ENCODE data around the gene PLA2G4D.

DNA sequence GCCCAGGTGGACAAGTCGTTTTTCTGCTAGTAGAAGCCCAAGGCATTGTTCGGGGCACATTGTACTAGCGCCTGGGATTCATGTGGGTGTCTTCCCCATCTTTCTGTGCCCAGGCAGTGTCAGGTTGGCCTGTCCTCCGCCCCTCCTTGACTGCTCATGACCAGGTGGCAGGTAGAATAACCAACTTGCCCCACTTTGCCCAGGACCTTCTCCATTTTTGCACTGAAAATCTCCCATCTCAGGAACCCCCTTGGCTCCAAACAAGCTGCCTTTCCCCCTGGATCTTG is 33.9 kb downstream of the PLA2G4D start:
- TF ChIP-seq HOXA7 (CRISPR knock-in tag; IDR thresholded peaks at IDR 0.05) (no peak), HDAC2 (IDR thresholded peaks at IDR 0.05) (no peak), HMGXB4 (CRISPR knock-in tag; IDR thresholded peaks at IDR 0.05; ENCODE audit: borderline replicate concordance) (no peak)

Data from A549 (cell line).